CD1c-positive myeloid dendritic cell (primary cell): ENCODE data around the gene HESX1.

Source experiments
- DNase-seq: peaks from one replicate; pipeline ENCODE4 v3.0.0-alpha.2; 2016; ENCODE audit errors: extremely low spot score

The HESX1 gene

DNA sequence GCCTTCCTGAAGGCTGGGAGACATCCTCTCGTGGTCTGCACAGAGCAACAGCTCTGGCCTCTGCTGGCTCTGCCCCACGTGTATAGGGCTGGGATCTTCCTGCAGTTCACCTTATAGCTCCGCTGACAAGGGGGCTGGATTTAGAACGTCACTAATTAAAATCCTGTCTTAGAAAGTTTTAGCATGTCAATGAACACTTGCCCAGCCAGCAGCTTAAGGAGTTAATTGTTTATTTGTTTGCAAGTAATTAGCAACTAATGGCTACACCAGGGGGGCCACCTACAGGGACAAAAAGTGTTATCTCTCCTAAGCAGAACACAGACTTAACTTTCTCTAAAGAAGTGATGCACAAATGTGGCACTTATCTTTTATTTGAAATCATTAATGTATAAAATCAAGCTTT lies at the start of gene HESX1:
HESX1 (minus strand) TSS at position 84 of the 403 bp plus-strand sequence; CDS start at position 24, 60 bp downstream.
- DNase-seq = no peak

DNA sequence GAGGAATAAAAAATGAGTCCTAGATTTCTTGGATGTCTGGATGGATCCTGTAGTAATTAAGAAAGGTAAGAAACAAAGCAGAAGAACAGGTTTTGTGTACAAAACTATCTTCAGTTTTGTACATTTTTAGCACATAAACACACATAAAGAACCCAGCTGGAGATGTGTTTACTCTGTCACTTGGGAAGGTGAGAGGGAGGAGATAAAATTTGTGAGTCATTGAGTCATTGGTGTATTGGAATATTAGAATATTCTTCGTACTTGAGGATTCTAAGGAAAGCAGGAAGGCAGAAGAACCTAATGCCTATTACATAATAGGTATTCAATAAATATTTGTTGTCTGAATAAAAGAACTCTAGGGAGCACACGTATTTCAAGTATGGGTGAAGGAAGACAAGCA lies 45.2 kb upstream of the HESX1 start:
- DNase-seq = no peak

GRCh38 chr3:57234613-57235575 lies 35.1 kb upstream of the HESX1 start:
- no peak for DNase-seq

DNA sequence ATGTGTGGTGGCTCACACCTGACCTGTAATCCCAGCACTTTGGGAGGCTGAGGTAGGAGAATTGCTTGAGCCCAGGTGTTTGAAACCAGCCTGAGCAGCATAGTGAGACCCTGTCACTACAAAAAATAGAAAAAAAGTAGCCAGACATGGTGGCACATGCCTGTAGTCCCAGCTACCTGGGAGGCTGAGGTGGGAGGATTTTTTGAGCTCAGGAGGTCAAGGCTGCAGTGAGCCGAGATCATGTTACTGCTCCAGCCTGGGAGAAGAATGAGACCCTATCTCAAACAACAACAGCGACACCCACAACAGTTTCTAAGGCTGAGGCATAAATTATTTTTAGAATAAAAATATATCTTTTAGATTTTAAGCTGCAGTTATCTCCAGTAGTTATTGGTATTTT lies 34.0 kb upstream of the HESX1 start:
- no peak for DNase-seq

DNA sequence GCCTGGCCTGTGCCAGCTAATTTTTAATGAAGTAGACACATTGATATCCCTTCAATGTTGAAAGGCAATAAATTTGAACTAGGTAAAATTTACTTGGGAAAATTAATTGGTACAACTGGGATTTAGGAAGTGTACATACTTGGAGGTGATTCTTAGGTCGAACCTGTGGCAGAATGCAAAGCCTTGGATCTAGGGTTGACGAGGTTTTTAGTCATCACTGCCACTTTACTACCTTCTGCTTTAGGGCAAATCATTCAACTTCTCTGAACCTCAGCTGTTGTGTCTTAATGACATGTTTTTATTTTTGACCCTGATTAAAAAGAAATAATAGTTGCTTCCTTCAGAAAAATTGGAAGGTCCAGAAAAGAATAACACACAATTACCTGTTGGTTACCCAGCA lies 30.2 kb upstream of the HESX1 start:
- DNase-seq = no peak

GRCh38 chr3:57227930-57228751 lies 28.4 kb upstream of the HESX1 start:
- DNase-seq = peak; percentile 41

GRCh38 chr3:57227204-57227929 lies 27.6 kb upstream of the HESX1 start, which contains the start of gene APPL1:
Gene APPL1 (plus strand): TSS chr3:57227729. CDS start chr3:57227884, 155 bp downstream.
- peak; percentile 97 for DNase-seq

GRCh38 chr3:57226176-57226575 lies 26.4 kb upstream of the HESX1 start:
- peak; percentile 44 for DNase-seq

- DNase-seq = no peak
These were observed 25.1 kb upstream of the HESX1 start for GRCh38 chr3:57224856-57225255.

DNA sequence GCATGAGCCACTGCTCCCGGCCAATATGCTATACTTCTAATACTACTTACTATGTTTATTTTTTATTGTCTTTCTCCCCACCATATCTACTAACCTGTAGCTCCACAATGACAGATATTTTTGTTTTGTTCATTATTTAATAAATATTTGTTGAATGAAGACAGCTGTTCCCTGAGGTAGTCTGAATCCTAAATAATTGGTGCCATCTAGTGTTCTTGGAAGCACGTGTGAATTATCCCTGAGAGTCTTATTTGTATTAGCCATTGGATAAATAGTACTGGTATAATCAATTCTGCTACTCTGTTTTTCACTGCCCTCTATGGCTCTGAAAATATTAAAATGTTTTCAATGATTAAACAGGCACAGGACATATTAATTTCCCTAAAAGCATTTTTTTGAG lies 22.1 kb upstream of the HESX1 start:
- no peak for DNase-seq

DNA sequence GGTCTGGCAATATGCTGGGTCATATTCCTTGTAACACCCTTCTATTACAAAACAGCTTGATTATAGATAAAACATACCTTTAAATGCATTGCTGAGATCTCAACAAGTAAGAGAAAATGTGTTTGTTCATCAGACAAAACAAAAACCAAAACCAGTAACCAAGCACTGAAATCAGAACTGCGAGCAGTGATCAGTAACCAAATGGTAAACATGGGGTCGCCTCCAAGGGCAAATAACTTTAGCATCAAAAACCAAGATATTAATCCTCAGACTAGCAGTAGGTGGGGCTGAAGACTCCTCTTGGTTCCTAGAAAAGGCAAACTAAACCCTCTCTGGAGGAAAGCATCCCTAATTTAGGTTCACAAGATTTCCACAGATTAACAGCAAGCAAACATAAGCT lies 6.6 kb upstream of the HESX1 start:
- DNase-seq = no peak

- DNase-seq = no peak
These were observed 5.1 kb downstream of the HESX1 start for GRCh38 chr3:57194641-57195040.

DNA sequence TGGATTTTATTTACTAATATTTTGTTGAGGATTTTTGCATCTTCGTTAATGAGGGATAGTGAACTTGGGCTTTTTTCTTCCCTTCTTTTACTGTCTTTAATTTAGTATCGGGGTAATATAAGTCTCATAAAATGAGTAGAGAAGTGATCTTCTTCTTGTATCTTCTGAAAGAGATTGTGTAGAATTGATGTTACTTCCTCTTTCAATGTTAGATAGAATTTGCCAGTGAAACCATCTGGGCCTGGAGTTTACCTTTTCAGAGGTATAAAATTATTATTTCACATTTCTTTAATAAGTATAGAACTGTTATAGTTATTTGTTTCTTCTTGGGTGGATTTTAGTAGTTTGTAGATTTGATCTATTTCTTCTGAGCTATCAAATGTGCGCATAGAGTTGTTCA lies 7.8 kb downstream of the HESX1 start:
- no peak for DNase-seq

- no peak for DNase-seq
These were observed 15.3 kb downstream of the HESX1 start for GRCh38 chr3:57184526-57184925.

DNA sequence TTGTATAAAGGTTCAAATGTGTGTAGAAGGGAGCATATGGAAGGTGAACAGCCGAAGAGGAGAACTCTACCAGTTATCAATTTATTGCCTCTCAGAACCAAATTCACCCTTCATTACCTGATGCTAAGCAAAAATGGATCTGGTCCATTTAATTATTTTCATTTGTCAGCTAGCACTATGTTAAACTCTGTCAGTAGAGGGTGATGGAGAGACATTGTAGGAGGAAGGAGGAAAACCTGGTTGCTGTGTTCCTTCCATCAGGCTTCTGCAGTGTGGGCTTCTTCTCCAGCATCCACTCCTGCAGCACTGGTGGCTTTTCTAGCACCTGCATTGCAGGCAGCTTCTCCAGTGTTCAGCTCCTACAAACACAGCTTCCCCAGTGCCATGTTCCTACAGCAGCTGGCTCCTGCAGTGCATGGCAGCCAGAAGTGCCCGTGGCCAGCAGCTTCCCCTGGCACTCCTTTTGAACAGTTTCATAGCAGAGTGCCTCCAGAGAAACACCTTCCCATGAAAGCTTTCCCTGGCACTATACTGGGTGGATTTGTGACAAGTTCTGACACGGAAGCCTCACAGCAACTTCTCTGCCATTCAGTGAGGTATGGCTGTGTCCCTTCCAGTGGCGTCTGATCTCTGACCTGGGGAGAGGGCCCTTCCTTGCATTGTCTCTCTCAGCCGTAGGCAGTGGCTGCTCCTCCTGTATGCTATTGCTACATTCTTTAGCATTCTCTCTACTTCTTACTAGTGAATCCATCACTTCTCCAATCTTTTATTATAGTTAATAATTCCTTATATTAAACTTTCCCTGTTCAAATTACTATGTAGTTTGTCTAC lies 20.0 kb downstream of the HESX1 start:
- no peak for DNase-seq

- no peak for DNase-seq
These were observed 23.7 kb downstream of the HESX1 start for GRCh38 chr3:57176045-57176444.

- DNase-seq = no peak
These were observed 26.1 kb downstream of the HESX1 start for GRCh38 chr3:57173687-57174086.

DNA sequence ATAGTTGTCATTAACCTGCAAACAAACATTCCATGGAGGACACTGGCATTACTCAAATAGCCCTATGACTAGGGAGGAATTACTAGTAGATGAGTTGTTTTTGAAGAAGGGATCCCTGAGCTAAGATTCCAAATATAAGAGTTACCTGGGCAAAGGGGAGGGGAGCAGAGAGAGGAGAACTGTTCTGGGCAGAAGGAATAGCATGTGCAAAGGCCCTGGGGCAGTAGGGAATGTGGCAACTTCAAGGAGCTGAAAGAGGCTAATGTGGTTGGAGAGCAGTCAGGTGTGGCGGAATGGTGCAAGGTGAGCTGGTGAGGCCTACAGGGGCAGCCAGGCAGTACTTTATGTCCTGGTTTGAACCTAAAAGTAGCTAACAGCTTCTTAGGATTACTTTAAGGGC lies 28.8 kb downstream of the HESX1 start:
- no peak for DNase-seq

DNA sequence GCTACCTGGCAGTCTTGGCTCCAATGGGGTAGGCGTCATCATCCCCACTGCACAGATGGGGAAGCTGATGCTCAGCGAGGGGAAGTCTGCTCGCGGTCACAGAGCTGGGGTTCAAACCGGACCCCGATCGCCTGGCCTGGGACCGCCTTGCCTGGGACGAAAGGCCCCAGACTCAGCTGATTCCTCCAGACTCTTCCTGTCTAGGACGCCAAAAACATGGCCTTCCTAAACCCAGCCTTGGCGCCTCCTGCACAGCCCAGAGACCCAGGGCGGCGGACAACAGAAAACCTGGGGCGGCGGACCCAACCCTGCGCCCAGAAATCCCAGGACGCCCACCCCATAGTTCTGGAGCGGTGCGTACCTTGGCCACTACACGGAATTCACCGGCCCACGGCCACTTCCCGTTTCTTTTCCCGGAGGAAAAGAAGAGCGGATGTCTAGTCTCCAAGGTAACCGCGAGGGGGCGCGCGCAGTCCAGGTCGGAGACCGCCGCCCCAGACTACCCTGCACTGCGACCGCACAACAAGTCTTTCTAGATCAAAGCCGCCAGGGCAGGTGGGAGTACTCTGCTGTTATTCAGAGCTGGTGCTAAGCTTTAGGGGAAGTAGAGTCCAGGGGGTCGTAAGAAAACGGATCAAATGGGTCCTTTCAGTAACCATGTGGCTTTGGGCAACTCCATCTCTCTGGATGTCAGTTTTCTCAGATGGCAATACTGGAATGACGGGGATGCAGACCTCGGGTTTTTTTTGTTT lies 29.7 kb downstream of the HESX1 start:
- DNase-seq = peak; percentile 80

DNA sequence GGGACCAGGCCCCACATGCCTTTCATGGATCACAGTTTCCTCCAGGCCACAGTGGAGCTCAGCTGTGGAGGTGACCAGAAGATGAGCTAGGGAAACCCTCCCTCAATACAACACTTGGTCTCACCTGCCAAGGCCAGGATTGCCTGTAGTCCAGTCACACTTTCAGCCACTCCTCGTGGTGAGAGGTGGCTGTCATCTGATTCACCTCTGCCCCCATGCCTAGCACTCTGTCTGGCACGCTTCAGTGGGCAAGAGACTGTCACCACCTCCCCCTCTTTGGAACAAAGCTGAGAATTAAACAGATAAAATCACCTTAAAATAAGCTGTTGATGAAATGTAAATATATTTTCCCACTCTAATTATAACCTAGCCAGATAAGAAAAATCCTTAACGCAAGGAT lies 30.7 kb downstream of the HESX1 start:
- no peak for DNase-seq
